ENCODE data around the gene ZNF48. TPM values are rescaled to one million over a fixed set of nuclear protein-coding genes. Genes with fewer than 3 reads are reported as not detected.

The ZNF48 gene
- total RNA-seq, 1 experiment from 2014 or later, result 20.5 TPM

- Histone ChIP-seq H3K4me3 (ENCODE audit: low read length) (no peak overlapping the region), H3K9me2 (replicated peaks; ENCODE audit: insufficient read depth, low read length) (no peaks in the 10 kb centered on the region), H3K4me2 (ENCODE audit: low read depth, low read length, poor library complexity, severe bottlenecking) (peak overlapping the region; percentile 75), H3K9ac (ENCODE audit: low read length) (no peak overlapping the region), H3K27ac (ENCODE audit: low read length) (no peak overlapping the region; the same call in 1 of the 2 replicates), H4K20me1 (ENCODE audit: insufficient read depth, low read depth, low read length) (peaks cover 4% of the 10 kb centered on the region; the same call in 1 of the 2 replicates), H2AFZ (ENCODE audit: low read length) (no peak overlapping the region), H3K36me3 (ENCODE audit: insufficient read depth, low read length) (peaks cover 6% of the 10 kb centered on the region), H3K4me1 (ENCODE audit: low read length) (peaks cover 32% of the 10 kb centered on the region), H3K9me3 (ENCODE audit: low read length) (no peaks in the 10 kb centered on the region), H3K79me2 (ENCODE audit: low read length) (peaks cover 18% of the 10 kb centered on the region), H3K27me3 (ENCODE audit: low read length) (no peaks in the 10 kb centered on the region)
- DNase-seq, result no peak
Observed at GRCh38 chr16:30398661-30399434, 3.6 kb downstream of the ZNF48 start.

GRCh38 chr16:30399435-30400186 is 4.4 kb downstream of the ZNF48 start:
- Histone ChIP-seq H2AFZ (ENCODE audit: low read length) (no peak overlapping the region), H3K27me3 (ENCODE audit: low read length) (no peaks in the 10 kb centered on the region), H3K36me3 (ENCODE audit: insufficient read depth, low read length) (peaks cover 6% of the 10 kb centered on the region), H3K79me2 (ENCODE audit: low read length) (peaks cover 18% of the 10 kb centered on the region), H3K9me3 (ENCODE audit: low read length) (no peaks in the 10 kb centered on the region), H3K27ac (ENCODE audit: low read length) (peak overlapping the region; percentile 56), H3K4me2 (ENCODE audit: low read depth, low read length, poor library complexity, severe bottlenecking) (peak overlapping the region; percentile 75), H3K4me1 (ENCODE audit: low read length) (peaks cover 27% of the 10 kb centered on the region), H3K9ac (ENCODE audit: low read length) (peak overlapping the region; percentile 74), H4K20me1 (ENCODE audit: insufficient read depth, low read depth, low read length) (peaks cover 4% of the 10 kb centered on the region; the same call in 1 of the 2 replicates), H3K4me3 (ENCODE audit: low read length) (peak overlapping the region; percentile 68), H3K9me2 (replicated peaks; ENCODE audit: insufficient read depth, low read length) (no peaks in the 10 kb centered on the region)
- DNase-seq, result no peak

GRCh38 chr16:30401768-30402425 is 6.7 kb downstream of the ZNF48 start:
- Histone ChIP-seq H3K27me3 (ENCODE audit: low read length) (no peaks in the 10 kb centered on the region), H3K9ac (ENCODE audit: low read length) (no peak overlapping the region)

GRCh38 chr16:30406795-30407101 is 11.5 kb downstream of the ZNF48 start:
- H2AFZ ChIP-seq (ENCODE audit: low read length), result peak overlapping the region; percentile 52
- H3K4me3 ChIP-seq (ENCODE audit: low read length), result peak overlapping the region; percentile 91
- peak overlapping the region; percentile 98 for H3K4me2 ChIP-seq (ENCODE audit: low read depth, low read length, poor library complexity, severe bottlenecking)
- H3K27me3 ChIP-seq (ENCODE audit: low read length), result no peaks in the 10 kb centered on the region
- H3K9me2 ChIP-seq (replicated peaks; ENCODE audit: insufficient read depth, low read length), result no peaks in the 10 kb centered on the region
- peaks cover 27% of the 10 kb centered on the region for H3K79me2 ChIP-seq (ENCODE audit: low read length)
- peak; percentile 61 for DNase-seq
- H3K36me3 ChIP-seq (ENCODE audit: insufficient read depth, low read length), result peaks cover 4% of the 10 kb centered on the region; the same call in 1 of the 2 replicates
- H3K27ac ChIP-seq (ENCODE audit: low read length), result peak overlapping the region; percentile 35; the same call in 1 of the 2 replicates
- H4K20me1 ChIP-seq (ENCODE audit: insufficient read depth, low read depth, low read length), result no peaks in the 10 kb centered on the region; the same call in 1 of the 2 replicates
- H3K4me1 ChIP-seq (ENCODE audit: low read length), result peaks cover 37% of the 10 kb centered on the region
- H3K9ac ChIP-seq (ENCODE audit: low read length), result peak overlapping the region; percentile 100
- H3K9me3 ChIP-seq (ENCODE audit: low read length), result no peaks in the 10 kb centered on the region

More at GRCh38 chr16:30401768-30402425, 6.7 kb downstream of the ZNF48 start:
- no peaks in the 10 kb centered on the region for H4K20me1 ChIP-seq (ENCODE audit: insufficient read depth, low read depth, low read length)
- H3K79me2 ChIP-seq (ENCODE audit: low read length), result peaks cover 4% of the 10 kb centered on the region
- no peaks in the 10 kb centered on the region for H3K9me2 ChIP-seq (replicated peaks; ENCODE audit: insufficient read depth, low read length)
- H2AFZ ChIP-seq (ENCODE audit: low read length), result no peak overlapping the region
- H3K4me2 ChIP-seq (ENCODE audit: low read depth, low read length, poor library complexity, severe bottlenecking), result no peak overlapping the region
- H3K4me3 ChIP-seq (ENCODE audit: low read length), result no peak overlapping the region
- no peaks in the 10 kb centered on the region for H3K9me3 ChIP-seq (ENCODE audit: low read length)
- H3K4me1 ChIP-seq (ENCODE audit: low read length), result peaks cover 21% of the 10 kb centered on the region
- DNase-seq, result peak; percentile 31
- no peak overlapping the region for H3K27ac ChIP-seq (ENCODE audit: low read length)
- H3K36me3 ChIP-seq (ENCODE audit: insufficient read depth, low read length), result peaks cover 6% of the 10 kb centered on the region

DNA sequence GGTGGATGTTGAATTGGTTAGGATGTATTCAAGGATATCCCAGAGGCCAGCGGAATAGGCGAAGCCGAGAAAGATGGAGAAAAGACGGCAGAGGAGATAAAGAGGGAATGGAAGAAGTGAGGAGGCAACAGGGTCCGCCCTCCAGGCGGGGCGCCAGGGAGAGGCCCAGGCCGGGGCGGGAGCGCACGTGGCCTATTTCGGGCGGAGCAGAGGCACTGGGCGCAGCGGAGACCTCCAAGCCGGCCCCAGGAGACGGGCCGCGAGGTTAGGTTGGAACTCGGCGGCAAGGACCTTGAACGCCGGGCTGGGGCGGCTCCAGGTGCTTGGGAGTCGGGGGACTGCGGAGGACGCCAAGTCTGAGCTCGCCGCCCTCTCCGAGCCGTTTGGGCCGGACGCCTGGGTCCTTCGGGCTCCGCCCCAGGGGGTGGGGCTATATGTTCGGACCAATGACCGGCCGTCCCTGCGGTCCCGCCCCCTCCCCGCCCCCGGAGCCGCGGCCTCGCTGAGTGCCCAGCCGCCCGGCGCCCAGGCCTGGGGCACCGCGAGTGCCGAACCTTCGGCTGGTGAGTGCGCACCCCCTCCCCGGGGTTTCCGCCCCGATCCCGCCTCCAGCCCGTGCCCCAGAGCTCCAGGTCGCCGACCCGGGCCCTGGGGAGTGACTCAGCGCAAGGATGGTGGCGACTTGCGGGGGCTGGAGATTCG is 12.0 kb downstream of the ZNF48 start, which contains the start of gene ZNF771:
Gene ZNF771, plus strand, starts transcription at position 505 of the 702 bp plus-strand sequence. CDS start 448 bp downstream, outside the sequence.
- Histone ChIP-seq H3K4me3 (ENCODE audit: low read length) (peak within 1 kb of the TSS; percentile 91), H4K20me1 (ENCODE audit: insufficient read depth, low read depth, low read length) (no peaks in the 10 kb centered on the region; the same call in 1 of the 2 replicates), H3K9me2 (replicated peaks; ENCODE audit: insufficient read depth, low read length) (no peaks in the 10 kb centered on the region), H3K4me1 (ENCODE audit: low read length) (peaks cover 42% of the 10 kb centered on the region), H3K9me3 (ENCODE audit: low read length) (no peaks in the 10 kb centered on the region), H3K27ac (ENCODE audit: low read length) (peak within 1 kb of the TSS; percentile 91), H3K27me3 (ENCODE audit: low read length) (no peaks in the 10 kb centered on the region), H2AFZ (ENCODE audit: low read length) (peak within 1 kb of the TSS; percentile 52), H3K79me2 (ENCODE audit: low read length) (peaks cover 32% of the 10 kb centered on the region), H3K9ac (ENCODE audit: low read length) (peak within 1 kb of the TSS; percentile 100), H3K36me3 (ENCODE audit: insufficient read depth, low read length) (peaks cover 9% of the 10 kb centered on the region), H3K4me2 (ENCODE audit: low read depth, low read length, poor library complexity, severe bottlenecking) (peak within 1 kb of the TSS; percentile 98)
- DNase-seq, result peak; percentile 98

- no peaks in the 10 kb centered on the region for H3K9me3 ChIP-seq (ENCODE audit: low read length)
- peak overlapping the region; percentile 100 for H3K9ac ChIP-seq (ENCODE audit: low read length)
- H2AFZ ChIP-seq (ENCODE audit: low read length), result no peak overlapping the region
- H3K27ac ChIP-seq (ENCODE audit: low read length), result peak overlapping the region; percentile 91
- H4K20me1 ChIP-seq (ENCODE audit: insufficient read depth, low read depth, low read length), result no peaks in the 10 kb centered on the region; the same call in 1 of the 2 replicates
- no peaks in the 10 kb centered on the region for H3K9me2 ChIP-seq (replicated peaks; ENCODE audit: insufficient read depth, low read length)
- peak; percentile 60 for DNase-seq
- H3K4me3 ChIP-seq (ENCODE audit: low read length), result peak overlapping the region; percentile 91
- H3K27me3 ChIP-seq (ENCODE audit: low read length), result no peaks in the 10 kb centered on the region
- peak overlapping the region; percentile 98 for H3K4me2 ChIP-seq (ENCODE audit: low read depth, low read length, poor library complexity, severe bottlenecking)
- H3K36me3 ChIP-seq (ENCODE audit: insufficient read depth, low read length), result peaks cover 14% of the 10 kb centered on the region
- H3K79me2 ChIP-seq (ENCODE audit: low read length), result peaks cover 37% of the 10 kb centered on the region
- peaks cover 42% of the 10 kb centered on the region for H3K4me1 ChIP-seq (ENCODE audit: low read length)
Observed at GRCh38 chr16:30407804-30408534, 12.7 kb downstream of the ZNF48 start.
